ENCODE results near the gene NDOR1.

The NDOR1 gene

GRCh38 chr9:137184881-137185660 is 20.4 kb upstream of the NDOR1 start:
- TF ChIP-seq, protein P1, sequence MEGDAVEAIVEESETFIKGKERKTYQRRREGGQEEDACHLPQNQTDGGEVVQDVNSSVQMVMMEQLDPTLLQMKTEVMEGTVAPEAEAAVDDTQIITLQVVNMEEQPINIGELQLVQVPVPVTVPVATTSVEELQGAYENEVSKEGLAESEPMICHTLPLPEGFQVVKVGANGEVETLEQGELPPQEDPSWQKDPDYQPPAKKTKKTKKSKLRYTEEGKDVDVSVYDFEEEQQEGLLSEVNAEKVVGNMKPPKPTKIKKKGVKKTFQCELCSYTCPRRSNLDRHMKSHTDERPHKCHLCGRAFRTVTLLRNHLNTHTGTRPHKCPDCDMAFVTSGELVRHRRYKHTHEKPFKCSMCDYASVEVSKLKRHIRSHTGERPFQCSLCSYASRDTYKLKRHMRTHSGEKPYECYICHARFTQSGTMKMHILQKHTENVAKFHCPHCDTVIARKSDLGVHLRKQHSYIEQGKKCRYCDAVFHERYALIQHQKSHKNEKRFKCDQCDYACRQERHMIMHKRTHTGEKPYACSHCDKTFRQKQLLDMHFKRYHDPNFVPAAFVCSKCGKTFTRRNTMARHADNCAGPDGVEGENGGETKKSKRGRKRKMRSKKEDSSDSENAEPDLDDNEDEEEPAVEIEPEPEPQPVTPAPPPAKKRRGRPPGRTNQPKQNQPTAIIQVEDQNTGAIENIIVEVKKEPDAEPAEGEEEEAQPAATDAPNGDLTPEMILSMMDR (IDR thresholded peaks at IDR 0.05; ENCODE audit: low read depth, low read length, missing control alignments) = no peak
- H3K4me3 ChIP-seq (replicated peaks; ENCODE audit: low read depth, low read length) = no peak overlapping the region
- no peak for DNase-seq (ENCODE audit: extremely low read depth, low read depth)

- no peak overlapping the region for H3K4me3 ChIP-seq (replicated peaks; ENCODE audit: low read depth, low read length)
- TF ChIP-seq, protein P1 (IDR thresholded peaks at IDR 0.05; ENCODE audit: low read depth, low read length, missing control alignments) = no peak
- DNase-seq (ENCODE audit: extremely low read depth, low read depth) = no peak
Observed at GRCh38 chr9:137185921-137186320, 19.6 kb upstream of the NDOR1 start.

GRCh38 chr9:137186385-137186784 is 19.1 kb upstream of the NDOR1 start:
- TF ChIP-seq, protein P1 (IDR thresholded peaks at IDR 0.05; ENCODE audit: low read depth, low read length, missing control alignments) = no peak
- no peak overlapping the region for H3K4me3 ChIP-seq (replicated peaks; ENCODE audit: low read depth, low read length)
- no peak for DNase-seq (ENCODE audit: extremely low read depth, low read depth)

DNA sequence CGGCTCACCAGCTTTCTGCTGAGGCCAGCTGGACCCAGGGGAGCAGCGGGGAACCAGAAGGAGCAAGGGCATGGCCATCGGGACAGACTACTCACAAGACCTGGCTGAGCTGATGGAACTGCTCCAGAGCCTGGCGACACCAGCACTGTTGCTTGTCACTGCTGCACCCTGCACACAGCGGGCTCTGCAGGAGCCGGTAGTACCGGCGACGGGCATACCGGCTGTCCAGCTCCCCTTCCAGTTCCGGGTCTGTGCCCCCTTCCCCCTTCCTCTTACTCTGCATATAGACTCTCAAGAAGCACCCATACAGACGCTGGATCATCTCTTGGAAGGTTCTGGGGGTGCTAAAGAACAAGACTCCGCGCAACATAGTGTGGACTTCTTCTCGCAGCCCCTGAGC is 18.1 kb upstream of the NDOR1 start:
- TF ChIP-seq, protein P1 (IDR thresholded peaks at IDR 0.05; ENCODE audit: low read depth, low read length, missing control alignments) = no peak
- DNase-seq (ENCODE audit: extremely low read depth, low read depth) = no peak

GRCh38 chr9:137188086-137188489 is 17.4 kb upstream of the NDOR1 start:
- DNase-seq (ENCODE audit: extremely low read depth, low read depth) = no peak
- peak overlapping the region; percentile 94 for H3K4me3 ChIP-seq (replicated peaks; ENCODE audit: low read depth, low read length)
- TF ChIP-seq, protein P1 (IDR thresholded peaks at IDR 0.05; ENCODE audit: low read depth, low read length, missing control alignments) = no peak

More for the DNA sequence above, 18.1 kb upstream of the NDOR1 start:
- H3K4me3 ChIP-seq (replicated peaks; ENCODE audit: low read depth, low read length) = peak overlapping the region; percentile 94

- DNase-seq (ENCODE audit: extremely low read depth, low read depth) = peak; percentile 75
- TF ChIP-seq, protein P1 (IDR thresholded peaks at IDR 0.05; ENCODE audit: low read depth, low read length, missing control alignments) = peak; percentile 37
- H3K4me3 ChIP-seq (replicated peaks; ENCODE audit: low read depth, low read length) = peak within 1 kb of the TSS; percentile 94
Observed at GRCh38 chr9:137188490-137189296, 16.8 kb upstream of the NDOR1 start, which contains the start of the genes ANAPC2 and SSNA1. ANAPC2 (minus strand) TSS chr9:137188560; CDS start chr9:137188532, 28 bp downstream. SSNA1 (plus strand) TSS chr9:137188676; CDS start chr9:137188727, 51 bp downstream.
